ENCODE data around the gene RHO.
"Not testable (repeated sequence)": the region's sequence is repeated elsewhere in the genome, so short reads cannot be mapped to it uniquely, and the experiment has no call there.

The RHO gene

DNA sequence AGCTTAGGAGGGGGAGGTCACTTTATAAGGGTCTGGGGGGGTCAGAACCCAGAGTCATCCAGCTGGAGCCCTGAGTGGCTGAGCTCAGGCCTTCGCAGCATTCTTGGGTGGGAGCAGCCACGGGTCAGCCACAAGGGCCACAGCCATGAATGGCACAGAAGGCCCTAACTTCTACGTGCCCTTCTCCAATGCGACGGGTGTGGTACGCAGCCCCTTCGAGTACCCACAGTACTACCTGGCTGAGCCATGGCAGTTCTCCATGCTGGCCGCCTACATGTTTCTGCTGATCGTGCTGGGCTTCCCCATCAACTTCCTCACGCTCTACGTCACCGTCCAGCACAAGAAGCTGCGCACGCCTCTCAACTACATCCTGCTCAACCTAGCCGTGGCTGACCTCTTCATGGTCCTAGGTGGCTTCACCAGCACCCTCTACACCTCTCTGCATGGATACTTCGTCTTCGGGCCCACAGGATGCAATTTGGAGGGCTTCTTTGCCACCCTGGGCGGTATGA lies at the start of gene RHO:
TSS of gene RHO (plus strand) at position 51 of the 512 bp plus-strand sequence. CDS start at position 146, 95 bp downstream.
- DNase-seq, result no peak

DNA sequence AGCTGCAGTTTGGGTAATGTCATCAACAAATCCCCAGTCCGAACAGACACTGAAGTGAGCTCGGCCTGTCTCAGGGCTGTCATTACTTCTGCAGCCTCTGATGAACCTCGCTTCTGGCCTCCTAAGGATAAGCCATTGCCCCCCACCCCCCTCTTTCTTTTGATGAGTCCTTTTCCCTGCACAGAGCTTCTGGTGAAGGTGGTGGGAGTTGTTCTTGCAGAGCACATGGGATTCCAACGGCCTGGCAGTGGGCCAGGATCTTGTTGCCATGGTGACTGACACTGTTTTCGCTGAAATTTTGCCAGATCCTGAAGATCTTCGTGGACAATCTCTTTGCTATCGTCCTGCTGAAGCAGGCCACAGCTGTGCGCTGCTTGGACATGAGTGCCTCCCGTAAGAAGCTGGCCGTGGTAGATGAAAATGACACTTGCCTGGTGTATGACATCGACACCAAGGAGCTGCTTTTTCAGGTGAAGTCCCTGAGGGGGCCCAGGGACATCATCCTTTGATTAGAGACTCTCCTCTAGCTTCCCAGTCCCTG lies 47.1 kb upstream of the RHO start:
- DNase-seq, result not testable (repeated sequence)

DNA sequence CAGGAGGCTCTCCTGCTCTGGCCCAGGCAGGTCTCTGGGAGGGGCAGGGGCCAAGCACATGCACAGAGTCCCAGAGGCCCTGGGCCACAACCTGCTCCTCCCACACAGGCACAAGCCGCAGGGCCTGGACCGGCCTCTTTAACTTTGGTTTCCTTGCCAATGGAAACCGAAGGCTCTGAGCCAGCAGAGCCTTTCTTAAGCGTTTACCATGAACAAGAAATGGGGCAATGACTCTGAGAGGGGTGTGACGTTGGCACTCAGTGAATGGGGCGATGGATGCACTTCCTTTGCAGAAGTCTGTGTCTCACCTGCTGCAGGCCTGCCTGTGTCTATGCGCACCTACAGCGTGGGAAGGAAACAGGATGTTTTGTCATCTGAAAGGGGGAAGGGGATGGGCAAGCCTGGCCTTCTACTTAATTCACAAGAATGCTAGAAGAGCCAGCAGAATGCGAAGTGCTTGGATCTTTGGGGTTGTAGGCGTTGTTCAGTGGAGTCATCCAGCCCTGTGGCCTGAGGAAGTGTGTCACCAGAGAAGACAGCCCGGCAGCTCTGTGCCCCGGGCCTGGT lies 46.6 kb upstream of the RHO start:
- no peak for DNase-seq

DNA sequence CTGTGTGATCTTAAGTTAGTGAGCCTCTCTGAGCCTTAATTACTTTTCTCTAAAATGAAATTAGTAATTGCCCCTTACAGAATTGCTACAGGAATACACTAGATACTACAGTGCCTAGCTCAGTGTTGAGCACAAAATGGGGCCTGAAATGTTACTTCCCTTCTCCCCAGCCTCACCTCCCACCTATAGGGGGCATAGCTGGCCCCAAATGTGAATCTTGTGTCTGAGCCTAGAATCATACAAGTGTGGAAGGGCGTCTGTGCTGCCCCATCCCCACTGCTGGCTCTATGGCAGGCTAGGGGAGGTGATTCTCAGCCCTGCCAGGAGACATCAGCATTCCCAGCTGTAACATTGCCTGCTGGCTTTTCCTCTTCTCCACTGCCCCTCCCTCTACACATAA lies 45.7 kb upstream of the RHO start:
- DNase-seq, result no peak

DNA sequence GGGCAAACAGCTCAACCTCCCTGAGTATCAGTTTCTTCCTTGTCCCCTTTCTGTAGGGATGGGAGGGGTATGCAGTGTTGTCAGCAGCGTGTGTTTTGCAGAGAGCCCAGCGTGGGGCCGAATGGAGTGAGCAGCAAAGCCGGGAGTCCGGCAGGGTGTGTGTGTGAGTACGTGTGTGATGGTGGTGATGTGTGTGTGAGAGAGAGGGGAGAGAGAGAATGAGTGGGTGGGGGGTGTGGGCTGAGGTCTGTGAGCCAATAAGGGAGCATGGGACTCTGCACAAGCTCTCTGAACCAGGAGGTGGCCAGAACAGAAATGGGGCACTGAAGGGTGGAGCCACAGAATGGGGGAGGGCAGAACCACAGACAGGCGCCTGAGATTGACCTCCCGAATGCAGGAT lies 44.6 kb upstream of the RHO start:
- no peak for DNase-seq

DNA sequence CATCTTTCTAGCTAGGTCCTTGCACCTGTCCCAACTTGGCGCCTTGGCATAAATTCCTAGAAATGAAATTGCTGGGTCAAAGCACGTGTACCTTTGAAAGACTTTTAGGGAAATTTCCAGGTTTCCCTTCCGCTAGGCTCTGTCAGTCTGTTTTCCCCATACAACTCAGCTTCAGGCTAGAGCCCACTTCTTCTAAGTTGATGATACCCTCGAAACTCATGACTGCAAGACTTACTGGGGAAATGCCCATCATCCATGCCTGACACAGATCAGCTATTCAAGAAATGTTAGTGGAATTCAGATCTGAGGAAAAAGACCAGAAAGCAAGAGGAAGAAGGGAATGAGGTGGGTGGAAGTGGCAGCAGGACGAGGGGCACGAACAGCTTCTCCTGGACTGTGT lies 43.3 kb upstream of the RHO start:
- DNase-seq, result not testable (repeated sequence)

DNA sequence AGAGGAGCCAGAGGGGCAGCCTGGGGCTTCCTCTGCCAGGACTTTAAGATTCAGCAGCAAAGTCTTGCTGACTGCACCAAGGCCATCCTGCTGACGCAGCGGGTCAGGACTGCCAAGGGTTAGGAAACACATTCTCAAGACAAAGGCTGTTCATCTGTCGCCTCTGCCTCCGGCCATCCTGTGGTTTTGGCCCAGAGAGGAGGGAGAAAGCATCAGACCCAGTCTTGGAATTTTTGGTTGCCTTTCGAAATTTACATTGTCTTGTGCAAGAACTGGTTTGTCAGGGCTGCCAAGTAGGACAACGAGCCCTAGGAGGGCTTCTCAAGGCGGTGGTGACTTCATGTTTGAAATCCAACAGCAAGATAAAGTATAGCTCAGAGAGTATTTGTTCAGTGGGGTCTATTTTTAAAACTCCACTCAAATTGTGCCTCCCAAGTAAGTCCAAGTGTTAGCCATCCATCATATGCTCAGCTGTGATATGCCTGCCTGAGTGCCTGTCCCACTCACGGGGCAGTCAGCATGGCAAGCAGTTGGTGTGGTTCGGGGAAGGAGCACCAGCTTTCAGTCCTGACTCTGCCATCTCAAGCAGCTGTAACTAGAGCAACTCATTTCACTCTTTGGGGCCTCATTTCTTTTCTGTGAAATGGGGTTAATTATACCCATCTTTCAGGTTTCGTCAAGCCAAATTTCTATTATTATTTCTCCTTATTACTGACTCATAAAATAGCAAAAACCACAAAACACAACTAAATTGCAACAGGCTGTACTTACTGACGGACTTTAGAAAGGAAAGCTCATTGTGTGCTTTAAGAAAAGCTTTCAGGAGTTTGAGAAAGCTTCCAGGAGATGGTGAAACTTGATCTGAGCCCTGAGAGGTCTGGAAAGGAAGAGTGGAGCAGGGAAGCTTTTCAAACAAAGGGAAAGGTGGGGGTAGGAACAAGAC lies 42.4 kb upstream of the RHO start:
- no peak for DNase-seq

DNA sequence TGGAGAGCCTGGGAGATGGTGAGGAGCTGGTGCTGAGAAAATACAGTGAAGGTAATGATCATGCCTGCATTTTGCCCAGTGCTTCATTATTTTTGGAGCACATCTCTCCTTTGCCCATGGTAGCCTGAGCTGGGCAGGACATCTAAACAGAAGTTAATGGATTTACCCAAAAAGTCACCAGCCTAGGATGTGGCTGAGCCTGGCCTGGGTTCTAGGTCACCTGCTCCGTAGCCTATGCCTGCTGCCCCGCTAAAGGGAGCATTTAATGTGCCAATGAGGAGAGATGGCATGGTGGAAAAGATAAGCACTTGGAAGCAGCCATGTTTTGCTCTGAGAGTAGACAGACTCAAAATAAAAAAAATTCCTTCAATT lies 41.8 kb upstream of the RHO start:
- DNase-seq, result no peak

DNA sequence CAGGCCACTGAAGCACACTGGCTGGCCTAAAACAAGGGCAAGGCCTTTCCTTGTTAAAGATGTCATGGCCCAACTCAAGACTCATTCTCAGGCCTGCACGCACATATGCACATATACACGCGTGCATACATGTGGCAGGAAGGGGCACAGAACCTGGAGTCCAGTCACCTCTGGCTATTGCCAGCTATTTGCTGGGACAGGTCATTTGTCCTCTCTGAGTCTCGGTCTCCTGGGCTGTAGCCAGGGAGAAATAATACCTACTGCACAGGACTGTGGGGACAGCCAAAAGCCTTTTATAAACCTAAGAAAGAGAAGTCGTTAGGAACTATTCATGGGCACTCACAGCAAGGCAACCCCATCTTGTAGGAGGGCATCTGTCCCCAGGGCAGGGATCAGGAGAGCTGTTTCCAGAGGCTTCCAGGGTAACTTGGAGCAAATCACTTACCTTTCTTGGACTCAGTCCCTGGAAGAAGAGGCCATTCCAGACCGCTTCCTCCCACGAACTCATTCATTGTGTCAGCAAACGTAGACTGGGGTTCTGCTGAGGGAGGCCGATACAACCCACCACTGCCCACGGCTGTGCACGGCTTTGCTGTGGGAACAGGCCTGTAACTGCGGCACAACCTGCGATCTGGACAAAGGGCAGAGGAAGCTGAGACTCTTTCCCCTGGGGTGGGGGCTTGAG lies 41.1 kb upstream of the RHO start:
- DNase-seq, result no peak

DNA sequence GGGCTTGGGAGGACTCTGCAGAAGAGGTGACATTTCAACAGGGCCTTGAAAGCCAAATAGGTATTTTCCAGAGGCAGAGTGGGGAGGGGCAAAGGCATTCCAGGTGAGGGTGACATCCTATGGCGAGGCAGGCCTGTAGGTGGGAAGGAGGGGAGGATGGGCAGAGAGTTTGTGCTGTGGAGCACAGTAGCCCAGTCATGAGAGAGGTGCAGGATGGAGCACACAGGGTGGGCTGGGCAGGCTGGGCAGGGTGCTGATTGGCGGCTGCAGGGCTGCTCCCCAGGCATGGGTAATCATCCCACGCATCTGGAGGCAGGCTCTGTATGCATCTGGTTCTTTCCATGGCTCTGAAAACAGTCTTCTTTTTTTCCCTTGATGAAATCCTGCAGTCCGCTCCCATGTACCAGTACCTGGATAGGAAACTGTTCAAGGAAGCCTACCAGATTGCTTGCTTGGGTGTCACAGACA lies 40.5 kb upstream of the RHO start:
- DNase-seq, result not testable (repeated sequence)

DNA sequence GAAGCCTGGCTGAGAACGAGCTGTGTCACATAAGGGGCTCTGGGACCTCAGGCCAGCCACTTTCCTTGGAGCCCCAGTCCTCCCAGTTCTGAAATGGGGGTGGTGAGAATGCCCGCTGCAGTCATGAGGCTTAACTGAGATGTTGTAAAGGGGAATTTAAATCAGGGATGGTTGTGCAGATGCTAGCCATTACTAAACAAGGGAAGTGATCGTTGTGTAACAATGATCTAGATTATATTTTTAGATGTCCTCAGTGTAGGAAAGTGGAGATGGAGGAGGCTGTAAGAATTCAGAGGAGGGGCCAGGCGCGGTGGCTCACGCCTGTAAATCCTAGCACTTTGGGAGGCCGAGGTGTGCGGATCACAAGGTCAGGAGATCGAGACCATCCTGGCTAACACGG lies 39.2 kb upstream of the RHO start:
- not testable (repeated sequence) for DNase-seq

DNA sequence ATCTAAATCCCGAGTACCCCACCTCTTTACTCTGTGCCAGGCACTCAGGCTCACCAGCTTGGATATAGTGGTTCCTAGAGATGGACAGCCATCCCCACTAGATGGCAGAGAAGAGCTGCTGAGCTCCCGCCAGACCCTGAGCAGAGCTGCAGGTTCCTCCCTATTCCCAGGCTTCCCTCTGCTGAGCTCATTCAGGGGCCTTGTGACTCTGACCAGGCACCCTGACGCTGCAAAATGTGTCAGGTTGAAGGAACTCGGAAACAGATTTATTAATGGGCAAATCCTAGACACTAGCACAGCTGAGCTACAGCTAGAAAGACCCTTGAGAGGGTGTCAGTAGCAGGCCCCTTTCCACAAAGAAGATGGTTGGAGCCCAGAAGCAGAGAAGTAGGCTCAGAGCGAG lies 38.2 kb upstream of the RHO start:
- DNase-seq, result peak; percentile 39

DNA sequence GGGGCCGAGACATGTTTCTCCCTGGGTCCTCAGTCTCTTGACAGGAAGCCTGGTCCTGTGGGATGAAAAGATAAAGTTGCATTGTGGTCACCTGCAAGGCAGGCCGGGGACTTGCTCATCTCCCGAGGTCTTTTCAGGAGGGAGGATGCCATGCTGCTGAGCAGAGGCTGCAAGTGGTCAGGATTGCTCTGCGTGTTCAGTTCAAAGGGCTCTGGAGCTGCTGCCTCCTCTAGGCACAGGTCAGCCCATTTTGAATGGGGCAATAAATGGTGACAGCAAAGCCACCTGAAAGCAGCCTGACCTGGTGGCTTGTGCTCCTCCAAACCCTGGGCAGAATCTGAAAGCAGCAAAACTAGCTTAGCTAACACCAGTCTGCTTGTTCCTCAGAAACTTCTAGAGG lies 37.4 kb upstream of the RHO start:
- not testable (repeated sequence) for DNase-seq

DNA sequence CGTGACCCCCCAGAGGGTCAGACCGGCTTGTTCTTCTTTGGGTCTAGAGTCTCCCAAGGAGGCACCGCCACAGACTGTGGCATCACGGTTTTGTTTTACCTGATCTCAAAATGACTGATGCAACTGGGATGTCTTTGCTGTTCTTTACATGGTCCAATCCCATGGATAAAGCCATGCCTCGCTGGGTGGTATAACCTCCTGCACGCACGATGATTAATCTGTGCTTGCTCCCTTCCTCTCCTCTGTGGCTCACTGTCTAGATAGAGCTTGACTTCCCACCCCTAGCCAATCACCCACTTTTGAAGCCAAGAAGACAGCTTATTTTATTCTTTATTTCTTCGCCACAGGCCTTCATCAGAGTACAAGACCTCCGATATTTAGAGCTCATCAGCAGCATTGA lies 36.6 kb upstream of the RHO start:
- no peak for DNase-seq

DNA sequence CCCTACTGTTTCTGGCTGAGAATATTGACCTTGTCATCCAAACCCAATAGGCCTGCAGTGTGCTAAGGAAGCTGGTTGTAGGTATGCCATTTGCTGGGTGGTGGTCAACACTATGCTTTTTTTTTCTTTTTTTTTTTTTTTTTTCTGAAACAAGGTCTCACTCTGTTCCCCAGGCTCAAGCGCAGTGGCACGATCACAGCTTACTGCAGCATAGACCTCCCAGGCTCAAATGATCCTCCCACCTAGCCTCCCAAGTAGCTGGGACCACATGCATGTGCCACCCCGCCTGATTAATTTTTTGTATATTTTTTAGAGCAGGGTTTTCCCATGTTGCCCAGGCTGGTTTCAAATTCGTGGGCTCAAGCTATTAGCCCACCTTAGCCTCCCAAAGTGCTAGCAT lies 35.7 kb upstream of the RHO start:
- DNase-seq, result no peak

DNA sequence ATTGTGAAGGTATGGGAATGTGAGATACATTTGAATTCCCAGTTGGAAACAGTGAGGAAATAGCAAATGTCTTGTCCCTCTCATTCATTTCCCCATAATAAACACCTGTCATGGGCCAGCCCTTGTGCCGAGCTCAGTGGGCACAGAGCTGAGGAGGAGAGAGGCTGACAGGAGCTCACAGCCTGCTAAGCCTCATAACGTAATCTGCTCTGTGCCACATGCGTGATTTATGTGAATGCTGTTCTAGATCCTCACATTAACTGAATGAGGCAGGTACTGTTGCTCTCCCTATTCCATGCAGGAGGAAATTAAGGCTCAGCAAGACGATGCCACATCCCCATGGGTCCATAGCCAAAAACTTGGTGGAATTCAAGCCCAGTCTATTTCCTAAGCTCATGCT lies 35.2 kb upstream of the RHO start:
- no peak for DNase-seq

DNA sequence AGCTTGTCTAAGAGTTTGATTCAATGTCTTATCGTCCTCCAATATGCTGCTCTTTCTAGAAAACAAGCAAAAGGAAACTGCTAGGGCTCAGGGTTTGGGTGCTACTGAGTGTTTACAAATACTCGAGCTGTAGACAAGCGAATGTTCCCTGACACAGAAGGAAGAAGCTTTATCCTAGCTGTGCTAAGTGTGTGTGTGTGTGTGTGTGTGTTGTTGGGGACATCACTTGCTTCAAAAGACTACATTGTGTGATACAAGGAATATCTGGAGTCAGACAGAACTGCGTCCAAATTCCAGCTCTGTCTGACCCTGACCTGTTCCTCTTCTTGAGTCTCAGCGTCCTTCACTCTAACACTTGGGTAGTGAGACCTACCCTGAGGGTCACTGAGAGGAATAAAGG lies 33.9 kb upstream of the RHO start:
- not testable (repeated sequence) for DNase-seq

DNA sequence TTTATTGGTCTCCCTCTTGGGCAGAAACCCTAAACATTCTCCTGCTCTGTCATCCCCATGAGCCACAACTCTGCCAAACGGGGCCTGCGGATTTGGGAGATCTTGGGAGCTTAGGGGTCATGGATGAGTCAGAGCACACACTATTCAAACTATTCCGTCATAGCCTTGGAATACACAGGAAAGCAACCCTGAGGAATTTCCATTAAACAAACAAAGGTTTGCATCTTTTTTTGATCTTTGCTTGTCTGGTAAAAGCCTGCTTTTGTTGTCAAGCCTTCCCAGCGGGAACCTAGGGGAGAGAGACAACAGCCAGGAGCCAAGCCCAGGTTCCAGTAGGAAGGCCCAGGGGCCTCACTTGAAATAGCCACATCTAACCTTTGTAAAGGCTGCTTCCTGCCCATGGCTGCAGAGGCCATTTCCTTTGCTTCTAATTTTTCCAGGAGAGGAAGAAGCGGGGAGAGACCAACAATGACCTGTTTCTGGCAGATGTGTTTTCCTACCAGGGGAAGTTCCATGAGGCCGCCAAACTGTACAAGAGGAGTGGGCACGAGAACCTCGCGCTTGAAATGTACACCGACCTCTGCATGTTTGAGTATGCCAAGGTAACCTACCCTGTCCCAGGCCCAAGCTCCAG lies 33.3 kb upstream of the RHO start:
- DNase-seq, result not testable (repeated sequence)

DNA sequence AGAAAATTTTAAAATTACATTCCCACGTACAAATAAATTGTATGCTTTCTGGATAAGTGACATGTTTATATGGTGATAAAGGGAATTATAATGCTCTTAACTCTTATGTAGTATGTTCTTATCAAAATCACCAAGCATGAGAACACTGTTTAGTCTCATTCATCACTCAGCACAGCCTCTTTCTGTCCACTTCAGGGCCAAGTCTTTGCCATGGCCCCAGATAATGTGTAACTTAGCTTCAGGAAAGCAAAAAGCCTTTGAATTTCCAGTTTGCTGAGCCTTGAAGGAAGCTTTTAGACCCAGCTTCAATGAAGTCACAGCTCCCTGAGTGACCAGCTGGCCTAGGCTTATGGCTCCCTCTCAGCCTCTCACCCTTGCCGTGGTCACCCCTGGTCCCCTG lies 30.6 kb upstream of the RHO start:
- DNase-seq, result not testable (repeated sequence)

DNA sequence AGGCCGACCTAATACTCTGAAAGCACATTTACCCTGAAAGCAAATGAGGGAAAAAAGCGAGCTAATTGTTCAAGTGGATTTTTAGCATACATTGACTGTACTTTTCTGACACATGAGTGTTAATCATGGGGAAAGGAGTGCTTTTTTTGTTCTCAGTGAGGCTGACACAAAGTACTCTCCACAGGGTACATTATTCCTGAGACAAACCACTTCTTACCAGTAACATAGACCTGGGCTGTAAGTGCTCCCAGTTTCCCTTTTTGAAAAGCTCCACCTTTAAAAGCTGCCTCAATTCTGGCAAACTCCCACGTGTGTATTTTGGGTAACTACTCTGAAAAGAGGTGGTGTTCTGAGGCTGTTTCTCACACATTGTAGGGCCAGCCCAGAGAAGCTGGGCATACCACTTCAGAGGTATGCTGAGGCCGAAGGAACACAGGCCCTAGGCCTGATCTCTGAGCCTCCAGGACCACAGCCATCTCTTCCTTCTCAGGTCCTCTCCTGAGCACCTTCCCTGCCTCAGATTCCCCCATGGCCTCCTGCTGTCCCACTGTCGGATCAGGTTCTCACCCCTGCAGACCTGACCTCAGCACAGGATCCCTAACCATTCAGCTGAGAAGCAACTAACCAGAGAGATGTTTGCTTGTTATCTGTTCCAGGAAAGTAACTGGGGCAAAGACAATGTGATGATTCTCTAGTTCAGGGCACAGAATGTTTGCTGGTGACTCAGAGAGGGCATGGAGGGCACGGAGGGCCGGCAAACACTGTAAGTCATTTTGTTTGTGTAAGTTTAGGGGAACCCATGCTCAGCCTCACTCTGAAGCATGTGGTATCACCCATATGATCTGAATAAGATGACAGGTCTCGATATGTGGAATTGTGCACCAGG lies 29.6 kb upstream of the RHO start:
- DNase-seq, result not testable (repeated sequence)

DNA sequence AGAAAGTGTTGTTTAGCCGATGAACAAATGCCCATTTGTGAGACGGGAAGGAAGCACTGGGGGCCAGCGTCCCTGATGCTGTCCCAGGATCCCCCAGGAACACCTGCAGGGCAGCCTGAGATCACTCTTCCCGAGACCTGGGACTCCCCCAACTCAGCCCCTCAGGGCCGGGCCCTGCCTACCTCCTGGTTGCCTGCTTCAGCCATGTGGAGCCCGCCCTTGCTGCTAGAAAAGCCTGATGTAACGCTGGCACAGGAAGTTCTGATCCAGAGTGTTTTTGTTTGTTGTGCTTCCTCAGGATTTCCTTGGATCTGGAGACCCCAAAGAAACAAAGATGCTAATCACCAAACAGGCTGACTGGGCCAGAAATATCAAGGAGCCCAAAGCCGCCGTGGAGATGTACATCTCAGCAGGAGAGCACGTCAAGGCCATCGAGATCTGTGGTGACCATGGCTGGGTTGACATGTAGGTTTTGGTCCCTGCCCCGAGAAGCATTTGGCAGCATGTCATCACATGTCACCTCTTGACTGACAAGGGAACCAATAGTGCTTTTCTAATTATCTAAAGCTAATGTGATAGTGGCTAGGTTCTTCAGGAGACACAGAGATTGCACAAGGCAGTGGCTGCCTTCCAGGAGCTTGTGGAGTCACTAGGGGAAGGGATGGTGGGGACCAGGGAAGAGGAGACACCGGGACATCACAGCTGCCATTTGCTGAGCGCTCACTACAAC lies 28.7 kb upstream of the RHO start:
- DNase-seq, result not testable (repeated sequence)
